GM23248 (cell line): ENCODE measurements around the gene TMEM52B.

Experiments
- EZH2 ChIP-seq: fragments of 200-600 bp; sonication (generic); IDR thresholded peaks from 2 replicates; pipeline ENCODE4 v1.6.1; 2018; ENCODE audit warnings: antibody characterized with exemption, mild to moderate bottlenecking; ENCODE audit not compliant: insufficient read depth, poor library complexity, severe bottlenecking
- EZH2phosphoT487 ChIP-seq: fragments of 200-600 bp; sonication (generic); IDR thresholded peaks from 2 replicates; pipeline ENCODE4 v1.6.1; 2018; ENCODE audit warnings: antibody characterized with exemption, moderate library complexity, mild to moderate bottlenecking, low read depth; ENCODE audit not compliant: insufficient read depth

DNA sequence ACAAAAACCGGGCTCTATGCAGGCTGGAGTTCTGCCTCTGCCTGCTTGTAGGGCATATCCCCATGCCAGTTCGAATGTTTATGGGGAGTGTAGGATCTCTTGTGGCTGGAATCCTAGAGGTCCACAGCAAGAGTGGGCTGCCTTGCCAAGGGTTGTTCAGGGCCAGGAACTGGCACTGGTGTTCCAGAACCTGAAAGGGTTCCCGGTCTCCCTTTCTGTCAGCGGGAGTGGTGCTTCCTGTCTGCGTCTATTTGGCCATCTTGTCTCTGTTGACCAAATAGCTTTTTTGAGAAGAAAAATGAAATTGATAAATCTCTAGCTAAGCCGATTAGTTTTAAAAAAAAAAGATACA lies 24.7 kb upstream of the TMEM52B start:
- TF ChIP-seq EZH2phosphoT487 (no peak), EZH2 (no peak)
